Ovary (tissue), 3 donors: Measurements from ENCODE around the gene ARHGEF10L.

Experiments
- POLR2A ChIP-seq: fragments of 450-650 bp; IDR thresholded peaks from one replicate; pipeline ENCODE4 v1.6.1; 2017; ENCODE audit warnings: antibody characterized with exemption, mild to moderate bottlenecking, moderate library complexity
- TF ChIP-seq, protein P1 (sequence below), 3 donors: fragments of 450-650 bp in 2 of 3; fragments of 200-600 bp in 1 of 3; IDR thresholded peaks; one replicate each; pipeline versions ENCODE4 v1.5.1 to v1.8.0; 2016 to 2022; ENCODE audit warnings: antibody characterized with exemption in 3 of 3, mild to moderate bottlenecking in 1 of 3
- donor health status: DM: no; HTN: no; CAD: no.

- TF ChIP-seq, protein P1, sequence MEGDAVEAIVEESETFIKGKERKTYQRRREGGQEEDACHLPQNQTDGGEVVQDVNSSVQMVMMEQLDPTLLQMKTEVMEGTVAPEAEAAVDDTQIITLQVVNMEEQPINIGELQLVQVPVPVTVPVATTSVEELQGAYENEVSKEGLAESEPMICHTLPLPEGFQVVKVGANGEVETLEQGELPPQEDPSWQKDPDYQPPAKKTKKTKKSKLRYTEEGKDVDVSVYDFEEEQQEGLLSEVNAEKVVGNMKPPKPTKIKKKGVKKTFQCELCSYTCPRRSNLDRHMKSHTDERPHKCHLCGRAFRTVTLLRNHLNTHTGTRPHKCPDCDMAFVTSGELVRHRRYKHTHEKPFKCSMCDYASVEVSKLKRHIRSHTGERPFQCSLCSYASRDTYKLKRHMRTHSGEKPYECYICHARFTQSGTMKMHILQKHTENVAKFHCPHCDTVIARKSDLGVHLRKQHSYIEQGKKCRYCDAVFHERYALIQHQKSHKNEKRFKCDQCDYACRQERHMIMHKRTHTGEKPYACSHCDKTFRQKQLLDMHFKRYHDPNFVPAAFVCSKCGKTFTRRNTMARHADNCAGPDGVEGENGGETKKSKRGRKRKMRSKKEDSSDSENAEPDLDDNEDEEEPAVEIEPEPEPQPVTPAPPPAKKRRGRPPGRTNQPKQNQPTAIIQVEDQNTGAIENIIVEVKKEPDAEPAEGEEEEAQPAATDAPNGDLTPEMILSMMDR (IDR thresholded peaks at IDR 0.05): no peak
- TF ChIP-seq POLR2A: no peak
Measured at GRCh38 chr1:17542645-17543044, 3.1 kb downstream of the ARHGEF10L start.
